Motor neuron (in vitro differentiated cells): ENCODE data around the gene EGFLAM. TPM values are rescaled to one million over a fixed set of nuclear protein-coding genes. Genes with fewer than 3 reads are reported as not detected.

Experiments
- ATAC-seq, 8 experiments: fragments of 200-7000 bp; cut with Tn5 transposase; replicated peaks in 6 of 8; 2 replicates each; pipeline ENCODE4 v1.8.0; 2021; ENCODE audit warnings: mild to moderate bottlenecking in 8 of 8, moderate library complexity in 8 of 8
- H3K27ac ChIP-seq, 2 donors: fragments of 250-450 bp; sonication (Bioruptor Pico); 2 replicates each; pipeline ENCODE4 v1.9.0; 2021; ENCODE audit warnings: antibody characterized with exemption in 2 of 2, mild to moderate bottlenecking in 2 of 2, moderate library complexity in 1 of 2
- H3K4me1 ChIP-seq, 2 donors: fragments of 250-450 bp; sonication (Bioruptor Pico); replicated peaks in 1 of 2; 2 replicates each; pipeline ENCODE4 v1.6.1; 2021; ENCODE audit warnings: antibody characterized with exemption in 2 of 2, mild to moderate bottlenecking in 2 of 2, moderate library complexity in 1 of 2
- H3K4me3 ChIP-seq, 5 donors: fragments of 250-450 bp; sonication (Bioruptor Pico); 2 replicates each; pipeline ENCODE4 v1.9.0; 2021; ENCODE audit warnings: antibody characterized with exemption in 5 of 5, mild to moderate bottlenecking in 5 of 5, moderate library complexity in 4 of 5
- WGBS, 10 experiments: fragments of 450-650 bp; shearing (Covaris generic); methylation state at CpG; one replicate each; pipeline ENCODE4 v1.0.0; 2022; 5-methylcytosine and 5-hydroxymethylcytosine counted together
- in situ Hi-C, 9 experiments: fragments of 400-800 bp; cut with MboI; loops; one replicate each; pipeline ENCODE4 v1.15.0; 2021; ENCODE audit warnings: low sequenced_read_pairs in 9 of 9, low pct_unique_long_range_greater_than_20kb in 2 of 9; ENCODE audit not compliant: unreplicated experiment in 9 of 9
- total RNA-seq, 8 experiments: library from RNA; unstranded; fragments of 300-600 nt; gene quantifications; 2 replicates each; pipeline versions ENCODE4 v1.2.3 to v1.2.4, GENCODE V29; 2022

The EGFLAM gene
- total RNA-seq, 8 experiments from 2014 or later, result 0.65 to 30.2 (median 1.6) TPM

DNA sequence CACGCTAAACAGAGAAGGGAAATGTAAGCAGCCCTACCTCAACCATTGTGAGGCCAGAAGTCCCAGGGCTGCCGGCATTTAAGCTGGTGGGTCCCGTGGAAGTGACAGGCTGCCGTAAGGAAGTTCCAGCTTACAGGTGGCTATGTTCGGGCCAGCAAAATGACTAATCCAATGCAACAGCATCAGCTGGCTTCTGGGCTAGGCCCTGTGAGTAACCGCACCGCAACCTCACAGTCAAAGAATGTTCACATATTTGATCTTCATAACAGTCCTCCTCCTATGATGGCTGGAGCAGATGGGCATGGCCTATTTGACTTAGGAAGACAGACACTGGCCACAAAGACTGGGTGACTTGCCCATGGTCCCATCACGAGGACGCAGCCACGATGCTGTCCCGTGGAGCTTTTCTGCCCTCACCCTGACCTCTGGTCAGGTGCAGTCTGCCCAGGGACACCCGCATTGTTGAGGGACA lies 209.9 kb downstream of the EGFLAM start:
- WGBS, 10 experiments, result 10 to 100% (median 80%) methylated on average over 2 to 9 of the region's 12 CpGs; no CpG with 5 or more reads in 1 of the 10 experiments
- H3K4me3 ChIP-seq, result no peak overlapping the region
- H3K27ac ChIP-seq, result no peak overlapping the region
- H3K4me1 ChIP-seq, result peaks cover 22 to 31% of the 10 kb centered on the region in 2 donors
- peak in 3 of 8 experiments; percentile 2 to 66 (median 38) for ATAC-seq
- in situ Hi-C loops, result no loop called here

DNA sequence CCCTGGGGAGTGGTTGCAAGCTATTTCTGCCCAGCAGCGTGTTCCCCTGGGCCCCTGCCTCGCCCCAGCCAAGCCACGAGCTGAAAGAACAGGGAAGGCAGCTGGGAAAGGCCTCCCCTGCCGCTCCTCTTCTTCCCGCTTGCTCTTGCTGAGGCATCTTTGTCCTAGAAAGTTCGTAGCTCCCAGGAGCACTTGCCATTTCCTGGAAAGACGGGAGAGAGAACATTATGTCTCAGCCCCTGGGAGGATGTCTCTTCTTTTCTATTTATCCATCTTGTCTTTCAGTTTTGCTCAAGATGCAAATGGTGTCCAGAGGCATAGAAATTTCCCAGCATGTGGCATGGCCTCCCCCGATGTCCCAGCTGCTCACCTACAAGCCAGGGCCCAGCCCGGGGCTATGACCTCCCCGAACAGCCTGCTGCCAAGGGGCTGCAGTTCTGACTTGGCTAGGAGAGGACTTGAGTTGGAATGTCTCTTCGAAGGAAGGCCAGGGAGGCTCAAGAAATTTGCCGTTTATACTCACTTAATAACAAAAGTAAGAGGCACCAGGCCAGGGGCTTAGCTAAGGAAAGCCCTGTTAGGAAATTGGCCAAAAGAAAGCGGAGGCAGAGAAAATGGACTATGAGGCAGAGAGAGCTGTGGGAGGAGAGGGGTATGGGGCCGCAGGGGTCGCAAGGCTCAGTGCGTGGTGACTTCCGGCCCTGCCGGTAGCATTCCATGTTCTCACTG lies 210.8 kb downstream of the EGFLAM start:
- Histone ChIP-seq H3K4me1 (peaks cover 15 to 24% of the 10 kb centered on the region in 2 donors), H3K27ac (no peak overlapping the region), H3K4me3 (no peak overlapping the region)
- 60 to 82% (median 68%) methylated on average over 2 to 7 of the region's 18 CpGs; no CpG with 5 or more reads in 3 of the 10 experiments for WGBS, 10 experiments
- in situ Hi-C loops, result no loop called here
- peak in 2 of 8 experiments; percentile 3 to 11 for ATAC-seq

DNA sequence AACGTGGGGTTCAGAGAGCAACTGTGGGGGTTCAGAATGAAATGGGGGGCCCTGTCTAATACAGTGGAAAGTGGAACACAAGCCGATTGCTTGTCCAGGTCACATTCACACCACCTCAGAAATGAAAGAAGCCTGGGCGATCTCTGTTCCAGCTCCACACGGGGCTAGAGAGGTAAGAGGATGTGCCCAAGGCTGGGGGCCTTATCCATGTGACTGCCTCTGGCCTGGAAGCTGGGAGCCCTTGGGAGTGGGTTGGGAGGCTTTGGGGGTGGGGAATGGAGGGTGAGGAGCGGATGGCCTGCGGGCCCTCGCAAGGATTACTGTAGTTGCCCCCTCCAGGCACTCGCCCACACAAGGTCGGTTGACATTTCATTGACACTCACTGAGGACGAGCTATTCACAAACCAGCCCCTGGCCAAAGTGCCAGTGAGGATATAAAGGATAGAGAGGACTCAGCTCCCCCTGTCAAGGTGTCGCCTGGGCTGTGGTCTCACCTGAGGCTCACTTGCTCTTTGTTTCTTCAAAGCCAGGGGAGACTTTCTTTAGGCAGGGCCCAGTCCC lies 211.4 kb downstream of the EGFLAM start:
- peak in 1 of 8 experiments; percentile 4 for ATAC-seq
- no peak overlapping the region for H3K4me3 ChIP-seq
- H3K4me1 ChIP-seq, result peaks cover 10 to 20% of the 10 kb centered on the region in 2 donors
- H3K27ac ChIP-seq, result no peak overlapping the region
- WGBS, 10 experiments, result 80 to 100% (median 93%) methylated on average over 1 to 5 of the region's 11 CpGs; no CpG with 5 or more reads in 6 of the 10 experiments
- in situ Hi-C loops, result no loop called here

- 63 to 100% (median 93%) methylated on average over 1 to 4 of the region's 4 CpGs; no CpG with 5 or more reads in 4 of the 10 experiments for WGBS, 10 experiments
- Histone ChIP-seq H3K27ac (no peak overlapping the region), H3K4me3 (no peak overlapping the region), H3K4me1 (peaks cover 10 to 20% of the 10 kb centered on the region in 2 donors)
- in situ Hi-C loops, result no loop called here
- ATAC-seq, result peak in 1 of 8 experiments; percentile 5
Observed at GRCh38 chr5:38471709-38472108, 213.3 kb downstream of the EGFLAM start.

DNA sequence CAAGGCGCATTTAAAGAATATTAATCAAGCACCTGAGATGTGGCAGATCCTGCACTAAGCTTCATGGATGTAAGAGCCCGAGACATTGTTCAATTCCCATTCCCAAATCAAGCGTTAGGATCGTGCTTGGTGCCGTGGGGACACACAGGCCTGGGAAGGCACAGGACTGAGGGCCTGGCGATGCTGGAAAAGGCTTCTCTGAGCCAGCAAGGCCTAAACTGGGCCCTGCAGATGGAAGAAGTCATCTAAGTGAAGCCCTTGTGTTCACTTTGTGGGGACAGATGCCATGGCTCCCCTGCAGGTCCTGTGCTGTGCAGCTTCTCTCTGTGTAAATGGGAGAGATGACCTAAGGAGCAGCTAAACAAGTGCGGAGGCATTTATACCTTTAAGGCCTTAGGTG lies 214.2 kb downstream of the EGFLAM start:
- Histone ChIP-seq H3K4me1 (peaks cover 6 to 16% of the 10 kb centered on the region in 2 donors), H3K27ac (no peak overlapping the region), H3K4me3 (no peak overlapping the region)
- ATAC-seq, result peak in 2 of 8 experiments; percentile 1 to 2
- in situ Hi-C loops, result no loop called here
- 80 to 100% (median 93%) methylated on average over 1 to 4 of the region's 7 CpGs; no CpG with 5 or more reads in 7 of the 10 experiments for WGBS, 10 experiments

- 48 to 96% (median 82%) methylated on average over 1 to 8 of the region's 8 CpGs; no CpG with 5 or more reads in 2 of the 10 experiments for WGBS, 10 experiments
- ATAC-seq, result peak in 2 of 8 experiments; percentile 2 to 4
- in situ Hi-C loops, result no loop called here
- H3K4me1 ChIP-seq, result peaks cover 3 to 12% of the 10 kb centered on the region in 2 donors
- H3K27ac ChIP-seq, result no peak overlapping the region
- no peak overlapping the region for H3K4me3 ChIP-seq
Observed at GRCh38 chr5:38473008-38473407, 214.6 kb downstream of the EGFLAM start.

DNA sequence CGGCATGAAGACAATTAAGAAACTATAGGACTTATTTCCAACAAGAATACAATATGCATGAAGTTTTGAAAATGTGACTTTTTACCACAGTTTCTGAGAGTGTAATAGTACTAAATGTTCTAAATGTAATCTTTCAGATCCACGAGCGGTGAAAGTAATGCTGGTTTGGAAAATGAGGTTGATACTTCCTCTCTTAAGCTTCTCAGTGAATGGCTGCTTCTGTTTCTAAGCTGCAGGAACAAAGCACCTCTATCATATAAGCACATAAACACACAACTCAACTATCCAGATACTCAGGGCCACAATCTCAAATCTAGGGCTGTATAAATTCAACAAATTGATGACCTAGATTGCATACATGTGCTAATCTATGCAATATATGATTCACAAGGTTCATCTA lies 219.8 kb downstream of the EGFLAM start:
- in situ Hi-C loops, result no loop called here
- no peak overlapping the region for H3K27ac ChIP-seq
- WGBS, 10 experiments, result 78 to 100% (median 88%) methylated on average over 1 to 3 of the region's 3 CpGs; no CpG with 5 or more reads in 1 of the 10 experiments
- no peak overlapping the region for H3K4me3 ChIP-seq
- no peaks in the 10 kb centered on the region for H3K4me1 ChIP-seq
- no peak for ATAC-seq

- H3K4me1 ChIP-seq, result no peaks in the 10 kb centered on the region
- 50 to 100% (median 89%) methylated on average over 1 to 3 of the region's 3 CpGs; no CpG with 5 or more reads in 1 of the 10 experiments for WGBS, 10 experiments
- H3K4me3 ChIP-seq, result no peak overlapping the region
- in situ Hi-C loops, result no loop called here
- no peak overlapping the region for H3K27ac ChIP-seq
- ATAC-seq, result peak in 2 of 8 experiments; percentile 48 to 75
Observed at GRCh38 chr5:38478878-38479277, 220.5 kb downstream of the EGFLAM start.

DNA sequence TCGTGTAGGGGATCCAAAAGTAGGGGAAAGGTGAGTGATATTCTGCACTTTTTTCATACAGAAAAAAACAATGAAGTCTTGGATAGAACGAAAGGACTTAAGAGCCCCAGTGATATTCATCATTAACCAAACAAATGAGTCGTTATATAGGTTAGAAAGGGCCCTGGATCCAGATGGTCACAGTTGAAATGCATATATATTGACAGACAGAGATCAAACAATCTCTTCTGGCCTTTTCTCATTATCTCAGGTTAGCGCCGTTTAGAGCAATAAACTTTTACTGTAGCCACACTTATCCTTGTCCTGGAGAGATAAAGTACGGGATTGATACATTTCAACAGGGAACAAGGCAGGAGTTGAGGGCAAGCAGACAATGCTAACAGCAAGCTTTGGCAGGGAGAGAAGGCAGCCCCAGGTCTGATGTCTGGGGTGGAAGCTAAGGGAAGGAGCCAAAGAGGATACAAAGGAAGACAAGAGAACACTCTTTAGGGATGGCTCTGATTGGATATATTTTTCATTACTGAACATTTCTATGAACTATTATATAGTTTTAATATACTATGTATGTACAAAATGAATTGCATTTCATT lies 221.1 kb downstream of the EGFLAM start:
- in situ Hi-C loops, result no loop called here
- Histone ChIP-seq H3K27ac (no peak overlapping the region), H3K4me3 (no peak overlapping the region), H3K4me1 (no peaks in the 10 kb centered on the region)
- WGBS, 10 experiments, result 42 to 72% (median 62%) methylated on average over 2 to 6 of the region's 6 CpGs
- ATAC-seq, result peak in 1 of 8 experiments; percentile 8

- in situ Hi-C loops, result no loop called here
- no peak overlapping the region for H3K4me3 ChIP-seq
Observed at GRCh38 chr5:38483805-38484398, 225.5 kb downstream of the EGFLAM start.

GRCh38 chr5:38494175-38494574 lies 235.8 kb downstream of the EGFLAM start:
- no peak overlapping the region for H3K4me3 ChIP-seq
- no peak overlapping the region for H3K27ac ChIP-seq
- in situ Hi-C loops, result no loop called here
- WGBS, 10 experiments, result 46 to 100% (median 100%) methylated on average over 1 to 2 of the region's 6 CpGs; no CpG with 5 or more reads in 6 of the 10 experiments
- H3K4me1 ChIP-seq, result no peaks in the 10 kb centered on the region
- ATAC-seq, result peak in 1 of 8 experiments; percentile 7

More at GRCh38 chr5:38483805-38484398, 225.5 kb downstream of the EGFLAM start:
- Histone ChIP-seq H3K4me1 (no peaks in the 10 kb centered on the region), H3K27ac (no peak overlapping the region)
- WGBS, 10 experiments, result 70 to 100% (median 97%) methylated on average over 1 to 9 of the region's 10 CpGs; no CpG with 5 or more reads in 1 of the 10 experiments
- peak in 1 of 8 experiments; percentile 42 for ATAC-seq

DNA sequence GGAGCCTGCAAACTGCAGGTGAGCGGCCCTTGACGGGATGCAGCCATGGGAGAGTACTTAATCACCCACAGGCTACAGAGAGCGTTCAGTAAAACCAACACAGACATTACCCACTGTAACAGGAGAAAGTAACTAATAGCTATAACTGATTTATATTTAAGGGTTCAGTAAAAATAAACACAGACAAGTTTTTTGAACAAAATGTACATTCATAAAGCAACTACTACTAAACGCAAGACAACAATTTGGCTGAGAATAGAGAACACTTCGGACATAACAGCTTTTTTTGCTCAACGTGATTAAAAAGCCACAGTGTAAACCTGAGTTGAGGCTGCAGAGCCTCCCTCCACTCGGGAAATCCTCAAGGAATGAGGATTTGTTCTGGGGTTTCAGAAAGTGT lies 236.4 kb downstream of the EGFLAM start:
- Histone ChIP-seq H3K27ac (no peak overlapping the region), H3K4me1 (no peaks in the 10 kb centered on the region), H3K4me3 (no peak overlapping the region)
- ATAC-seq, result no peak
- in situ Hi-C loops, result no loop called here
- WGBS, 10 experiments, result 81 to 100% (median 88%) methylated on average over 1 to 7 of the region's 7 CpGs; no CpG with 5 or more reads in 1 of the 10 experiments
